ENCODE results near the gene EHBP1.

The EHBP1 gene

DNA sequence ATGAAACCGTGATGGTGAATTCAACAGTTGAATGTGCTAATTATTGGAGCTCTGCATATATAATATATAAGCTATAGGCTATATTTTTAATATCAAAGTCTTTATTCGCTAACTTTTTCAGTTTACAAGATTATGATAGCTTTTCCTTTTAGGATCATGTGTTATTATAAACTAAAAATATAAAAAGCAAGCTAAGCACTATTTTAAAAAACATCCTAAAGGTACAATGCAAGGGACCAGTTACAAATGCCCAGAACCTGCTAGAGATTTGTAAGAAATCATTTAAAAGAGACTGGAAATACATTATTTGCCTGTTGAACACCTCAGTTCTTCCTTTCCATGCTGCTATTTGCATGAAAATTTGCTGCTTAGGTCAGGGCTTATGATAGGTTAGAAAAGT lies 43.4 kb upstream of the EHBP1 start:
- ChIA-PET POLR2A (ENCODE audit: low non-redundant PET) (interaction anchor here (0.6 kb wide), 1 partner anchor 1905 kb away, joined by 3 read pairs; no protein-coding TSS in a partner anchor), CTCF (interaction anchor here (0.6 kb wide), 1 partner anchor 711 kb away, joined by 5 read pairs; no protein-coding TSS in a partner anchor)
- DNase-seq (ENCODE audit: low spot score), result no peak
- H3K27ac ChIP-seq, result no peak overlapping the region
- TF ChIP-seq, protein P1, sequence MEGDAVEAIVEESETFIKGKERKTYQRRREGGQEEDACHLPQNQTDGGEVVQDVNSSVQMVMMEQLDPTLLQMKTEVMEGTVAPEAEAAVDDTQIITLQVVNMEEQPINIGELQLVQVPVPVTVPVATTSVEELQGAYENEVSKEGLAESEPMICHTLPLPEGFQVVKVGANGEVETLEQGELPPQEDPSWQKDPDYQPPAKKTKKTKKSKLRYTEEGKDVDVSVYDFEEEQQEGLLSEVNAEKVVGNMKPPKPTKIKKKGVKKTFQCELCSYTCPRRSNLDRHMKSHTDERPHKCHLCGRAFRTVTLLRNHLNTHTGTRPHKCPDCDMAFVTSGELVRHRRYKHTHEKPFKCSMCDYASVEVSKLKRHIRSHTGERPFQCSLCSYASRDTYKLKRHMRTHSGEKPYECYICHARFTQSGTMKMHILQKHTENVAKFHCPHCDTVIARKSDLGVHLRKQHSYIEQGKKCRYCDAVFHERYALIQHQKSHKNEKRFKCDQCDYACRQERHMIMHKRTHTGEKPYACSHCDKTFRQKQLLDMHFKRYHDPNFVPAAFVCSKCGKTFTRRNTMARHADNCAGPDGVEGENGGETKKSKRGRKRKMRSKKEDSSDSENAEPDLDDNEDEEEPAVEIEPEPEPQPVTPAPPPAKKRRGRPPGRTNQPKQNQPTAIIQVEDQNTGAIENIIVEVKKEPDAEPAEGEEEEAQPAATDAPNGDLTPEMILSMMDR (conservative IDR thresholded peaks at IDR 0.05; ENCODE audit: low read depth), result no peak

DNA sequence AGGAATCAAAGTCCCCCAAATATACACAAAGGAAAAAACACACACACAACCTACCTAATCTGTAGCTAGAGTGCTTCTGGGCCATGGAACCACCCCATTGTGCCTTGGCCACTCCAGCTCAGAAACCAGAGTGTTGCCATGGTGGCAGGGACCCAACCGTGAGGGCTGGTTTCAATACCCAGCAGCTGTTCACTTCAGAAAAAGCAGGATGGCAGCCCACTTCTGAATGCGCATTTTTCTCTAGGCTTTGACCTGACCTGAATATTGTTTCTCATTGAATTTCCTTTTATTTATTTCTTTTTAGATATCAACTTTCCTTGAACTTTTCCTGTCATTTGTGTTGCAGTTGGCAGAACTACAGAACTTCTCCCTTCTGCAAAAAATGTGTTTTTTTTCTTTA lies 43.0 kb upstream of the EHBP1 start:
- POLR2A ChIA-PET (ENCODE audit: low non-redundant PET), result no interaction called here
- no peak overlapping the region for H3K27ac ChIP-seq
- TF ChIP-seq, protein P1 (conservative IDR thresholded peaks at IDR 0.05; ENCODE audit: low read depth), result no peak
- no peak for DNase-seq (ENCODE audit: low spot score)
- CTCF ChIA-PET, result interaction anchor here (0.6 kb wide), 2 partner anchors 44 to 711 kb away, joined by 3 to 5 read pairs; no protein-coding TSS in a partner anchor

DNA sequence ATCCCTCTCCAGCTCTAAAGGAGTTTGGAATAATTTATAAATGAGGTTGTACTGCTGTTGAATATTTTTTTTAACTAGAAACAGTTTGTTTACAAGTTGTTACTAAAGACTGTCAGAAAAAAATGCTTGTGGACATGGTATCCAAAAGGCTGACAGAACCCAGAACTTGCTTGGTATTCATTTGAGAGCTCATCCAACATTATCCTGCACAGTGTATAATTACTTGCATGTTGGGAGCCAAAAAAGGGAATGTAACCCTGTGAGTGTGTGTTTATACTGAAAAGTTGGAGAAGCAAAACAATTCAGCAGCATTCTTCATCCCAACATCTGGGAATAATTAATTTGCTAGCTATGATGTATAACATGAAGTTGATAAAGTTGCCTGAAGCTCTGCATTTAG lies 42.1 kb upstream of the EHBP1 start:
- no peak for DNase-seq (ENCODE audit: low spot score)
- TF ChIP-seq, protein P1 (conservative IDR thresholded peaks at IDR 0.05; ENCODE audit: low read depth), result no peak
- POLR2A ChIA-PET (ENCODE audit: low non-redundant PET), result no interaction called here
- CTCF ChIA-PET, result interaction anchor here (0.6 to 0.7 kb wide), 2 partner anchors 43 to 85 kb away, joined by 3 read pairs; no protein-coding TSS in a partner anchor
- no peak overlapping the region for H3K27ac ChIP-seq

DNA sequence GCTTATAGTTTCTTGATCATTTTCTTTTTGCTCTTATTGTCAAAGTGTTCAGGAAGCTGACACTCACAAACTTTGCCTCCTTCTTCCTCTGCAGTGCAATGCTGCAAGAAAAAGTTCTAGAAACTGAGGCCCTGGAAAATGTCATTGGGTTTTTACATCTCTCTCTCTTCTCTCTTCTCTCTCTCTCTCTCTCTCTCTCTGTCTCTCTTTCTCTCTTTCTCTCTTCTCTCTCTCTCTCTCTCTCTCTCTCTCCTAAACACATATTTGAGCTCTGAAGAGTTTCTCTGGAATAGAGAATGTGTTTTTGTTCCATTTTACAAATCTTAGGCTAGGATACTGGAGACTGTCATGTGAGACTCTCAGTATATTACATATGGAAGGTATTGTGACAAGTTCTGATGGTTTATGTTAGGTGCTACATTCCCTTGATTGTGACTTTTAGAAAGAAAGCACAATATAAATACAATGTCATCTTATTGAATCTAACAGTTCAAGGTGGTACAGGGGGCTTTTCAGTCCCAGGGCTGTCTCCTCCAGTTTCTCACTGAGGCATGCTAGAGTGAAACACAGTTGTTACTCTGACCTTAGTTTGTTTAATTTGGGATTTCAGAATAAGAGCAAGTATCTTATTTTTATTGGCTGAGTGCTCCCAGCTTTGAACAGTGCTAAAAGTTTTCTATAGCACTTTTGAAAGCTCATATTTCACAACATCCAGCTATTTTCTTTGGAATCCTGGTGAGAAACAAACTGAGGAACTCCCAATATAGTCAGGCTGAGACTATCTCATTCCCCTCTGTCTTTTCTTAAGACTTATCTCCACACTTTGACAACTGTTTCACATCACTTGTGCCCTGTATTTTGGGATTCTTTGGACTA lies 41.4 kb upstream of the EHBP1 start:
- no peak for DNase-seq (ENCODE audit: low spot score)
- CTCF ChIA-PET, result no interaction called here
- TF ChIP-seq, protein P1 (conservative IDR thresholded peaks at IDR 0.05; ENCODE audit: low read depth), result no peak
- POLR2A ChIA-PET (ENCODE audit: low non-redundant PET), result interaction anchor here (0.6 kb wide), 1 partner anchor 152 kb away, joined by 5 read pairs; no protein-coding TSS in a partner anchor
- peak overlapping the region; percentile 70 for H3K27ac ChIP-seq

DNA sequence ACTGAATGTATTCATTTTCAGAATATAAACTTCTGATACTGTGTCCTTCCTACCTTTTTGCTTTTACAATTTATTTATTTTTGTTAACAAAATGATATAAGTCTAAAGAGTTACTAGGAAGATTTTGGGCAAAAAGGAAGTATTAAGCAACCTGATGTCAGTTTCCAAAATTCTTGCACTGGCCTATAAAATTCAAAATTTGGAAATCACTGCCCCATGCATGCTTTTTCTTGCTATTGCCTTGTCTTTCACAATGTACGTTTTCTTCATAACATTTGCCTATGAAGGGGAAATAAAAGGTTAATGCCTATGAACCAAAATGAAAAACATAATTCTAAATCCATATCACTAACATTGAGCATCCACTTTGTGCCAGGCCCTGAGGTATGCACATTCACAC lies 40.1 kb upstream of the EHBP1 start:
- CTCF ChIA-PET, result no interaction called here
- POLR2A ChIA-PET (ENCODE audit: low non-redundant PET), result no interaction called here
- no peak overlapping the region for H3K27ac ChIP-seq
- TF ChIP-seq, protein P1 (conservative IDR thresholded peaks at IDR 0.05; ENCODE audit: low read depth), result no peak
- DNase-seq (ENCODE audit: low spot score), result no peak

DNA sequence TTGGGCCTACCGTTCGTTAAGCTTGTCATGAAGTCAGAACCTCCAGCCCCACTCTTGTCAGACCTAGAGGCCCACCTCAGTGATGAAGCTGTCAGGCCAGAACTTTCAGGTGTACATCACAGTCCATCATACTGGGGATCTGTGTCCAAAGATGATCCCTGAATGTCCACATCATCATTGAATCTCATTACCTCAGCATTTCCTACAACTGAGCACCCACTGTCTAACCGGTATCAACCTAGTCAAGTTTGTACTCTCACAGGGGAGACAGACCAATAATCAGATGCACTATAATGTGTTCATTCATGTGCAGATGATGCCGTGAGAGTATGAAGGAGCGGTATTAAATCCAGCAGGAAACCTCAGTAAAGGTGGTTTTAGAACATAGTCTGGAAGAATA lies 36.3 kb upstream of the EHBP1 start:
- DNase-seq (ENCODE audit: low spot score), result no peak
- no peak overlapping the region for H3K27ac ChIP-seq
- TF ChIP-seq, protein P1 (conservative IDR thresholded peaks at IDR 0.05; ENCODE audit: low read depth), result no peak
- POLR2A ChIA-PET (ENCODE audit: low non-redundant PET), result interaction anchor here (0.7 kb wide), 1 partner anchor 246 kb away, joined by 3 read pairs; no protein-coding TSS in a partner anchor
- CTCF ChIA-PET, result interaction anchor here (0.7 kb wide), 1 partner anchor 75 kb away, joined by 4 read pairs; no protein-coding TSS in a partner anchor
